Muscle layer of colon (tissue), 2 donors: ENCODE results near the gene EEIG2.

Experiments
- H3K27ac ChIP-seq: one replicate; pipeline ENCODE4 v1.7.0; 2013; ENCODE audit warnings: low read depth, mild to moderate bottlenecking, low read length, moderate library complexity
- H3K27me3 ChIP-seq, 2 donors: one replicate each; pipeline ENCODE4 v1.7.0; 2013; ENCODE audit warnings: low read length in 2 of 2, mild to moderate bottlenecking in 2 of 2; ENCODE audit not compliant: insufficient read depth in 2 of 2, control insufficient read depth in 1 of 2
- H3K36me3 ChIP-seq: one replicate; pipeline ENCODE4 v1.7.0; 2013; ENCODE audit warnings: mild to moderate bottlenecking, low read length; ENCODE audit not compliant: insufficient read depth
- H3K4me1 ChIP-seq: one replicate; pipeline ENCODE4 v1.7.0; 2013; ENCODE audit warnings: mild to moderate bottlenecking, low read length; ENCODE audit not compliant: insufficient read depth
- H3K4me3 ChIP-seq, 2 donors: one replicate each; pipeline ENCODE4 v1.7.0; 2013; ENCODE audit warnings: low read length in 2 of 2, low read depth in 1 of 2, mild to moderate bottlenecking in 1 of 2, moderate library complexity in 1 of 2
- H3K9ac ChIP-seq: one replicate; pipeline ENCODE4 v1.7.0; 2013; ENCODE audit warnings: low read length
- H3K9me3 ChIP-seq: one replicate; pipeline ENCODE4 v1.7.0; 2013; ENCODE audit warnings: mild to moderate bottlenecking, low read length
- donor health status: abdominal sarcoma.
- donor health status: Adenocarcinoma of cecum.

EEIG2 gene

GRCh38 chr1:108590957-108591356 lies 31.1 kb downstream of the EEIG2 start:
- Histone ChIP-seq H3K4me3 (no peak overlapping the region), H3K9me3 (no peaks in the 10 kb centered on the region), H3K27ac (peak overlapping the region; percentile 27), H3K4me1 (peaks cover 17% of the 10 kb centered on the region), H3K27me3 (no peaks in the 10 kb centered on the region), H3K9ac (no peak overlapping the region), H3K36me3 (no peaks in the 10 kb centered on the region)

- H3K9me3 ChIP-seq: no peaks in the 10 kb centered on the region
- no peak overlapping the region for H3K4me3 ChIP-seq
- no peaks in the 10 kb centered on the region for H3K36me3 ChIP-seq
- peak overlapping the region; percentile 27 for H3K27ac ChIP-seq
- no peak overlapping the region for H3K9ac ChIP-seq
- peaks cover 17% of the 10 kb centered on the region for H3K4me1 ChIP-seq
- H3K27me3 ChIP-seq: no peaks in the 10 kb centered on the region
Observed at GRCh38 chr1:108591466-108591865, 31.6 kb downstream of the EEIG2 start.

DNA sequence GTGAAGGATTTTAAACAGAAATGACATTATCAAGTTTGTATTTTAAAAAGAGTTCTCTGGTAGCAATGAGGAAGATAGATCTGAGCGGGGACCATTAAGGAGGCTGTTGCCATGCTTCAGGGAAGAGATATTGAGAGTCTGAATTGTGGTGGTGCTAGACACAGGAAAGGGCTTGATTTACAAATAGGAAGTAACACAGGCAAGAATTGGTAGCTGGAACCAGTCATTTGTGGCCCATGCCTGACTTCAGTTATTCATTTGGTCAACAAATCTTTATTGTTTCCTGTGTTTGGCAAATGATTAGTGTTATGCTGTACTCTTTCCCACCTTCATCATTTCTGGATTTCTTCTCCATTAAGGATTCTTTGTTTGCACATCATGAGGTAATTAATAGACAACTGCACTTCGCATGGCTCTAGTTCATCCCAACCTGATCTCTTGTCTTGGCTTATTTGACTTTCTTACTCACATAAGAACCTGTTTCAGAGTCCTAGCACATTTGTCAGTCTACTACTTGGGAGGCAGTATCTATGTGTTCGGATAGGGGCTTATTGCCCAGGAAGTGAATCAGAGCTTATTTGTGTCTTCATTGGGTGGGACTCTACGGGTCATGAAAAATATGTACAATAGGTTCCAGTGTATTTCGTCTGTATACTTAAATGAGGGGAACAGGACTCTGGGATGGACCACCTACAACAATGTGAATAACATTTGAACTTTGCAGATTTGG lies 32.3 kb downstream of the EEIG2 start:
- H3K27ac ChIP-seq: peak overlapping the region; percentile 27
- no peaks in the 10 kb centered on the region for H3K36me3 ChIP-seq
- no peak overlapping the region for H3K4me3 ChIP-seq
- H3K9me3 ChIP-seq: no peaks in the 10 kb centered on the region
- H3K4me1 ChIP-seq: peaks cover 17% of the 10 kb centered on the region
- H3K27me3 ChIP-seq: no peaks in the 10 kb centered on the region
- no peak overlapping the region for H3K9ac ChIP-seq

- Histone ChIP-seq H3K9ac (no peak overlapping the region), H3K9me3 (no peaks in the 10 kb centered on the region), H3K4me3 (no peak overlapping the region), H3K4me1 (peaks cover 17% of the 10 kb centered on the region), H3K27me3 (no peaks in the 10 kb centered on the region), H3K27ac (no peak overlapping the region), H3K36me3 (no peaks in the 10 kb centered on the region)
Observed at GRCh38 chr1:108593448-108593847, 33.5 kb downstream of the EEIG2 start.

DNA sequence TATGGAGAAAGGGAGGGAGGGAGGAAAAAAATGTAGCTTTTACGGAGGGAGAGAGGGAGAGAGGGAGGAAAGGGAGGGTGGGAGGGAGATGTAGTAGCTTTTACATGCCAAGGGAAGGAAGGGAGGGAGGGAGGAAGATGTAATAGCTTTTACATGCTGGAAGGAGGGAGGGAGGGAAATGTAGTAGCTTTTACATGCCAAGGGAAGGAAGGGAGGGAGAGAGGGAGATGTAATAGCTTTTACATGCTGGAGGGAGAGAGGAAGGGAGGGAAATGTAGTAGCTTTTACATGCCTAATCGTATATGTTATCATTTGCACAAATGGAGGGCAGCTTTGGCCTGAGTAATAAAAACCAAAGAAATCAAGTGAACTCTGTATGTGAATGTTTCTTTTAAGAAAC lies 35.6 kb downstream of the EEIG2 start:
- Histone ChIP-seq H3K27ac (no peak overlapping the region), H3K4me1 (peaks cover 10% of the 10 kb centered on the region), H3K9ac (no peak overlapping the region), H3K4me3 (no peak overlapping the region), H3K9me3 (no peaks in the 10 kb centered on the region), H3K36me3 (no peaks in the 10 kb centered on the region), H3K27me3 (no peaks in the 10 kb centered on the region)

DNA sequence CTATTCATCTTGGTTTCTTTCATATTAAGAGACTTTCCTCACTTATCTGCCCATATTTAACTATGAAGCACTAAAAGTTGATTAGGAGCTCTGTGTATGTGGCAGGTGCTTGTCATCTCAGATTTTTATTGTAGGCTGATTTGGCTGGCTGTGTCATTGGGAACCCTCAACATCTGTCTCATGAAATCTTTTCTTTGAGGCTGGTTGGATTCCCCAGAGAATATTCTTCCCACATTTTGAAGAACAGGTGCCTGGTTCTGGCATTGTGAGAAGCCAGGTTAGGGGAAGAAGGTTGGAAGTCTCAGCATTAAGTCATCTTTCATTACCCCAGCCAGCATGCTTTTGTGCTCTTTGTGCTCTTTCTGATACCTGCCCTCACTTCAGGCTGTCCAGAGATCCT lies 37.1 kb downstream of the EEIG2 start:
- Histone ChIP-seq H3K4me3 (no peak overlapping the region), H3K36me3 (no peaks in the 10 kb centered on the region), H3K27ac (no peak overlapping the region), H3K4me1 (peaks cover 5% of the 10 kb centered on the region), H3K9ac (no peak overlapping the region), H3K27me3 (no peaks in the 10 kb centered on the region), H3K9me3 (no peaks in the 10 kb centered on the region)

GRCh38 chr1:108598340-108598739 lies 38.4 kb downstream of the EEIG2 start:
- Histone ChIP-seq H3K27me3 (no peaks in the 10 kb centered on the region), H3K9ac (no peak overlapping the region), H3K4me3 (no peak overlapping the region), H3K36me3 (no peaks in the 10 kb centered on the region), H3K27ac (no peak overlapping the region), H3K4me1 (no peaks in the 10 kb centered on the region), H3K9me3 (no peaks in the 10 kb centered on the region)

DNA sequence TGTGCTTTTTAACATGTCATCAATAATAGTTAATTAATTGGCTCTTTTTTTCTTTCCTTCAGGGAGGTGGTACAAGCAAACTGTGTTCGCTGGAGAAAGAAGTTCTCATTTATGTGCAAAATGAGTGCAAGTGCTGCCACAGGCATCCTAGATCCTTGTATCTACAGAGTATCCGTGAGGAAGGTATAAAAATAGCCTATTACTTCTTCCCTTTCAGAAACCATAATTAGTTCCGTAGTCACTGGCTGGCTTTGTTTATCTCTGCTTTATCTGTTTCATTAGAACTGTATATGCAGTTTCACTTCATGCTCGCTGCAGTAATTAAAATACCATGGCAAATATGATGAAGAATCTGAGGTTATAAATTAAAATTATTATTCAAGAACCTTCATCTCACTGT lies 40.6 kb downstream of the EEIG2 start:
- Histone ChIP-seq H3K9me3 (no peaks in the 10 kb centered on the region), H3K27me3 (no peaks in the 10 kb centered on the region), H3K4me1 (no peaks in the 10 kb centered on the region), H3K27ac (no peak overlapping the region), H3K9ac (no peak overlapping the region), H3K36me3 (no peaks in the 10 kb centered on the region), H3K4me3 (no peak overlapping the region)

- Histone ChIP-seq H3K4me1 (no peaks in the 10 kb centered on the region), H3K36me3 (no peaks in the 10 kb centered on the region), H3K27ac (no peak overlapping the region)
Observed at GRCh38 chr1:108601708-108602410, 42.0 kb downstream of the EEIG2 start.

DNA sequence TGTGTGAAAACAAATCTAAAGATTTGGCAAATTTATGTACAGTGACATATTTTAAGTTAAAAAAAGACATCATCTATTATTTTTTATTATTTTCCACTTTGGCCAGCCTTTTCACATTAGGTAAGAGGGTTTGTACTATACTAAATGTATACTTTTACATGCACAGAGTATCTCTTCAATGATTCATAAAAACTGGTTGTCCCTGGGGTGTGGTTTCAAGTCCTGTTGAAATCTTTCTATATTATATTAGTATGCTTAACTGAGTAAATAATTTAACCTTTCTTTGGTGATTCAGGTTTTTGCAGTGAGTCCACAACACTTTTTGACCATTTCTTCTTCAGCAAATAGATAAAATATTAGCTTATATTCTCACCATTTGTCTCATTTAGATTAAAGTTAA lies 45.7 kb downstream of the EEIG2 start:
- Histone ChIP-seq H3K27ac (no peak overlapping the region), H3K9ac (no peak overlapping the region)

More at GRCh38 chr1:108601708-108602410, 42.0 kb downstream of the EEIG2 start:
- Histone ChIP-seq H3K27me3 (no peaks in the 10 kb centered on the region), H3K9ac (no peak overlapping the region), H3K4me3 (no peak overlapping the region), H3K9me3 (no peaks in the 10 kb centered on the region)

DNA sequence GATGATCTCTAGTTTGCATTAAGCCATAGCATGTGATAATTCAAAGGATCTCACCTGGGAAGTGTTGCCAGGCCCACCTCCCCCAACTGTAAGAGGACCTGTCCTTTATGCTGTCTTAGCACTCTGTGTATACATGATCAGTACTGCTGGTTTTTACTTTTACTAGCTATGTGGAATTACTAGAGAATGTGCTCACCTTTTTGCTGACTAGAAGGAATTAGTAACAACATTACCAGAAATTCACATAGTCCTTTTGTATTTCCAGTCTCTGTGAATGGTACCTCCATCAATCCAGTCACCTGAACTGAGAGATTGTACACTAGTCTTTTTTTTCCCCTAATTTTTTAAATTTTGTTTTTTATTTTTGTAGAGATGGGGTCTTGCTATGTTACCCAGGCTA lies 46.6 kb downstream of the EEIG2 start:
- Histone ChIP-seq H3K9ac (no peak overlapping the region), H3K27me3 (no peaks in the 10 kb centered on the region), H3K27ac (no peak overlapping the region), H3K4me3 (no peak overlapping the region), H3K4me1 (peaks cover 4% of the 10 kb centered on the region), H3K9me3 (no peaks in the 10 kb centered on the region), H3K36me3 (no peaks in the 10 kb centered on the region)

More for the DNA sequence above, 45.7 kb downstream of the EEIG2 start:
- no peaks in the 10 kb centered on the region for H3K27me3 ChIP-seq
- no peaks in the 10 kb centered on the region for H3K9me3 ChIP-seq
- no peak overlapping the region for H3K4me3 ChIP-seq
- H3K36me3 ChIP-seq: no peaks in the 10 kb centered on the region
- H3K4me1 ChIP-seq: peaks cover 4% of the 10 kb centered on the region
